HL-60 (cell line): Measurements from ENCODE around the gene LINC01488.

Source experiments
- DNase-seq, 2 experiments: peaks; one replicate each; pipeline ENCODE4 v3.0.0-alpha.2; 2010 to 2020; ENCODE audit warnings: low read depth in 1 of 2, low spot score in 1 of 2
- H3K27ac ChIP-seq: fragments of 250-450 bp; sonication (Bioruptor Pico); replicated peaks from 2 replicates; pipeline ENCODE4 v1.5.1; 2020; ENCODE audit warnings: mild to moderate bottlenecking, moderate library complexity
- H3K27me3 ChIP-seq: fragments of 250-450 bp; sonication (Bioruptor Pico); 2 replicates; pipeline ENCODE4 v1.5.1; 2021; ENCODE audit warnings: mild to moderate bottlenecking, moderate library complexity; ENCODE audit not compliant: insufficient read depth, poor library complexity, severe bottlenecking
- H3K4me3 ChIP-seq: replicated peaks from 2 replicates; pipeline ENCODE4 v1.5.1; 2011; ENCODE audit warnings: mild to moderate bottlenecking, control low read depth, low read length; ENCODE audit not compliant: insufficient read depth
- CTCF ChIP-seq: IDR thresholded peaks from one replicate; pipeline ENCODE4 v1.5.1; 2011; ENCODE audit warnings: low read length, control low read depth, inconsistent platforms; ENCODE audit not compliant: insufficient read depth
- GABPA ChIP-seq: IDR thresholded peaks from 2 replicates; pipeline ENCODE4 v1.6.1; 2012; ENCODE audit warnings: low read depth
- POLR2AphosphoS5 ChIP-seq: IDR thresholded peaks from 2 replicates; pipeline ENCODE4 v1.6.1; 2012; ENCODE audit warnings: low read depth
- REST ChIP-seq: IDR thresholded peaks from 2 replicates; pipeline ENCODE4 v1.6.1; 2012; ENCODE audit warnings: low read depth; ENCODE audit not compliant: insufficient replicate concordance
- SPI1 ChIP-seq: IDR thresholded peaks from 2 replicates; pipeline ENCODE4 v1.6.1; 2012; ENCODE audit warnings: low read depth, mild to moderate bottlenecking, borderline replicate concordance

Gene LINC01488

GRCh38 chr11:69524291-69524882 is 42.9 kb downstream of the LINC01488 start:
- H3K27me3 ChIP-seq: no peaks in the 10 kb centered on the region
- TF ChIP-seq GABPA: no peak
- no peak for TF ChIP-seq CTCF
- TF ChIP-seq REST: no peak
- TF ChIP-seq SPI1: no peak
- TF ChIP-seq POLR2AphosphoS5: no peak
- H3K27ac ChIP-seq: no peak overlapping the region
- DNase-seq: no peak
- H3K4me3 ChIP-seq: no peak overlapping the region

GRCh38 chr11:69524991-69525411 is 43.5 kb downstream of the LINC01488 start:
- no peak overlapping the region for H3K27ac ChIP-seq
- H3K4me3 ChIP-seq: no peak overlapping the region
- TF ChIP-seq GABPA (no peak), POLR2AphosphoS5 (no peak), CTCF (no peak), SPI1 (no peak), REST (no peak)
- H3K27me3 ChIP-seq: no peaks in the 10 kb centered on the region
- no peak for DNase-seq

GRCh38 chr11:69525516-69526452 is 44.3 kb downstream of the LINC01488 start:
- Histone ChIP-seq H3K27me3 (no peaks in the 10 kb centered on the region), H3K4me3 (no peak overlapping the region), H3K27ac (no peak overlapping the region)
- TF ChIP-seq SPI1 (no peak), CTCF (no peak), REST (no peak), POLR2AphosphoS5 (no peak), GABPA (no peak)
- DNase-seq: no peak
